ENCODE measurements around the gene WASF2. TPM values are rescaled to one million over a fixed set of nuclear protein-coding genes. Genes with fewer than 3 reads are reported as not detected.
A peak's percentile ranks its signal among the peaks of the same experiment; 100 is the strongest.
"Not testable (repeated sequence)": the region's sequence is repeated elsewhere in the genome, so short reads cannot be mapped to it uniquely, and the experiment has no call there.

WASF2 gene
- total RNA-seq, 1 donor from 2014 or later, result 6.1 TPM

- no peak for DNase-seq
Measured at GRCh38 chr1:27496604-27497155, 6.7 kb upstream of the WASF2 start.

- DNase-seq, result no peak
Measured at GRCh38 chr1:27492796-27493195, 2.8 kb upstream of the WASF2 start.

DNA sequence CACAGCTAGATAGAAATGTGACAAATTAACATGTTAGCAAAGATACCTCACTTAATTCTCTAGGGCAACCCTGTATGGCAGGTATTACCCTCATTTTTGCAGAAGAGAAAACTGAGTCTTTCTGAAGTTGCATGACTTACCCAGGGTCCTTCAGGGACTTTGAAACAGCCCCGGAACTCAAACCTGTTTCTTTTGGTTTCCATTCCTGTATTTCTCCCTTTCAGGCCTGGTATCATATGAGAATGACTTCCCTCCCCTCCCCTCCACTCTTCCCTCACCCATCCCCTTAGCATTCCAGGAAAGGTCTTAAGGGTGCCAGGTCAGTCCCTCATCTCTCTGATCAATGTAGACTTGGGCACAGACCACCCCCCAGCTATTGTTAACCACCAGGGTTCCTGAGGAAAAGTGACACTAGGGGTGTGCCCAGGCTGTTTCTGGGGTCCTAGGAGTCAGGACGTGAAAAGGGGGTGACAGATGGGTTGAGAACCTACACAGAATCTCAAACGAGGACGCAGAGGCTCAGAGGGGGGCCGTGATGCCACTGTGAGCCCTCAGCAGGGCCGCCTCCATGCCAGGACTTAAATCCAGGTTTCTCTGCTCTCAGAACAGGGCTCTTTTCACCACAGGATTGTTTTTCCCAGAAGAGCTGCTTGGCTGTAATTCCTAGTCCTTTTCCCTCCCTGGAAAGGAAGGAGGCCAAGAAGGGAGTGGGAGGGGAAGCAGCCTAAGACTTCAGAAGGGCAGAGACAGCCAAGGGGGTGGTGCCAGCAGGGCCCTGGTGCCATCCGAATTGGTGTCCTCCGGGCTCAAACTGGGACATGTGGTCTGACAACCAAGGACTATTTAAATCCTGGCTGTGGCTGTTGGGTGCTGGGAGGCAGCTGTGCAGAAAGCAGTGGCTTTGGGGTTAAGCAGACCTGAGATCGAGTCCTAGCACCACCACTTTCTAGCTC, 2.1 kb upstream of the WASF2 start:
- peak; percentile 51 for DNase-seq

- no peak for DNase-seq
Measured at GRCh38 chr1:27489501-27489972, 430 bp downstream of the WASF2 start.

DNA sequence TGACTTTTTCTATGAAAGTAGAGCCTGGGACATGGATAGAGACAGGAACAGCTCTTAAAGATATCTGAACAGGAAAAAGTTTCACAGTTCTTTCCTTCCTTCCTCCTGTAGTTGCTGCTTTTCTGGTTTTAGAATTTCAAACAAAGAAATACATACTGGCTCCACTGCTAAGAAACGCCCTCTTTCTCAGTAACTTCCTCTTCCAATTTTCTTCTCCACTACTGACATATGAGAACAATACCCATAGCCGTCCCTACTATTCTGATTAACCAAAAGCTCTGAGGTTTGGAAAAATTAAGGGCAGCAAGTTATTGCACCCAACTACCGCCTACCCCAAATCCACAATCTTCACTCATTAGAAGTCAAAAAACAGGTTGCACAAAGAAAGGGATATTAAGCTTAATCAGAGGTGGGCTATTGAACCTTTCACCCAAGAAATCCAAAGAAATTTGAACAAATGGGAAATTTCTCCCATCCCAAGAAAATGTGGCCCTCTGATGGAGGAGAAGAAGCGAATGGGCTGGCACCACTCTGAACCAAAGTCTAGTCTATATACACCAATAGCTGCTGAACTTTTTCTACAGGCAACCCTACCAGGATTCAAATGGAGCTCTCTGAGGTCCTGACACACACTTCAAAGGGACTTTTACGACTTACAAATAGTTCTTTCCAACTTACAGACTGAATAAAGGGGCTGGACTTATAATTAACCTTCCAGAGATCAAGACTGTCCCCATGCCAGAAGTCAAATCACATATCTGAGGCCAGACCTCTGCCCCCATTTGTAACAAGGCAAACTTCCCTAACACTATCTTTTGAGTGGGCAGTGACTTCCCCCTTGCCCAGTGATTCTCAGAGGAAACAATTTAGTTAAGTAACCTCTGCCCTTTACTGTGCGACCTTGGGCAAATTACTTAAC, 1.7 kb downstream of the WASF2 start:
- no peak for DNase-seq

- DNase-seq, result no peak
Measured at GRCh38 chr1:27485363-27485762, 4.6 kb downstream of the WASF2 start.

- DNase-seq, result no peak
Measured at GRCh38 chr1:27483659-27484058, 6.3 kb downstream of the WASF2 start.

DNA sequence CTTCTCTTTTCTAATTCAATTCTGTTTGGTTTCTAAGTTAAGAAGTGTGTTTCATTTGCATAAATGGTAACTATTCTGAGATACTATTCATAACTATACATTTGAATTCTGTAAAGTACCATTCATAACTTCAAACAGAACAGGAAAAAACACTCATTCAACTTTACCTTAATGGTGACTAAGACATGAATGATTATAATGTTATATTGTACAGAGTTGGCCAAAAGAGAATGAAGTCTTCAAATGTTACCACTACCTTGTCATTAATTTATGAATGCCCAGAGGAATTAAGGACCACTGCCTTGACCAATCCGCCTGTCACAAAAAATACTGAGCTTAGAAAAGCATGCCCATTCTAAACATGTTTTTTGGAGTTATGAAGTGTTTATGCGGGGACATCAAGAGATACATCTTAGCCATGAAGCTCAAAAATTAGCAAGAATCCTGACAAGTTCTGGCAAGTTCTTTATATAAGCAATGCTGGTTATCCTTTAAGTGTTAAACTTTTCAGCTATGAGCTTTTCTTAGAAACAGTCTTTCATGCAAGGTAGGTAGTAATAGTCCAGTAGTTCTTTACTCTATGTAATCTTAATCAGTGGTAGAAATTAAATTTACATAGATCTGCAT, 7.9 kb downstream of the WASF2 start:
- no peak for DNase-seq

DNA sequence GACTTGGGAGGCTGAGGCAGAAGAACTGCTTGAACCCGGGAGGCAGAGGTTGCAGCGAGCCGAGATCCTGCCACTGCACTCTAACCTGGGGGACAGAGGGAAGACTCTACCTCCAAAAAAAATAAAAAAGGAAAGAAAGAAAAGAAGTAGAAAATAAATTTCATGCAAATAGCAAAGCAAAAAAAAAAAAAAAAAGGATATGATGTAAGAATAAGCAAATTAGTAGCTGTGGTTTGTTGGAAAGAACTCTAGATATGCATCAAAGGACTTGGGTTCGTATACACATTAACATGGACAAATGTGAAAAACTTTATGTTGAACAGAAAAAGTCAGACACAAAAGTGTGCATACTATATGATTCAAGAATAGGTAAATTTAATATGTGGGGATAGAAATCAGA, 11.9 kb downstream of the WASF2 start:
- DNase-seq, result no peak

DNA sequence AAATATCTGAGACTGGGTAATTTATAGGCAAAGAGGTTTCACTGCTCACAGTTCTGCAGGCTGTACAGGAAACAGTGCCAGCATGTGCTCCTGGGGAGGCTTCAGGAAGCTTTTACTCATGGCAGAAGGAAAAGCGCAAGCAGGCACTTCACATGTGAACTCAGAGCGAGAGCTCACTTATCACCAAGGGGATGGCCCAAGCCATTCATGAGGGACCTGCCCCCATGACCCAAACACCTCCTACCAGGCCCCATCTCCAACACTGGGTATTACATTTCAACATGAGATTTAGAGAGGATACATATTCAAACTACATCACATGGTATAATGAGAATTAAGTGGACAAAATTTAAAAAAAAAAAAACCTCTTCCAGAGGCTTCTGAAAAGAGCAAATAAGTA, 13.7 kb downstream of the WASF2 start:
- no peak for DNase-seq

- no peak for DNase-seq
Measured at GRCh38 chr1:27475720-27476119, 14.2 kb downstream of the WASF2 start.

GRCh38 chr1:27473755-27474154, 16.2 kb downstream of the WASF2 start:
- DNase-seq, result no peak

- not testable (repeated sequence) for DNase-seq
Measured at GRCh38 chr1:27472098-27472497, 17.9 kb downstream of the WASF2 start.

DNA sequence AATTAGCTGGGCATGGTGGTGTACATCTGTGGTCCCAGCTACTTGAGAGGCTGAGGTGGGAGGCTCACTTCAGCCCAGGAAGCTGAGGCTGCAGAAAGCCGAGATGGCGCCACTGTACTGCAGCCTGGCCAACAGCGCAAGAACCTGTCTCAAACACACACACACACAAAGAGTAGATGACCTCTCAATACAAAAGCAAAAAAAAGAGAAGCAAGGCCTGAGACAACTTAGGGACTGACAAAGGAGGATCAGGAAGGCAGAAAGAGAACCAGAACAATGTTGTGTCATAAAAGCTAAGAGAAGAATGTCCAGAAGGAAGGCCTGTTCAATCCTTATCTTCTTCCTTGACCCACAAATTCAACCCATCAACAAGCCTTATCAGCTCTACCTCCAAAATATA, 18.5 kb downstream of the WASF2 start:
- no peak for DNase-seq

DNA sequence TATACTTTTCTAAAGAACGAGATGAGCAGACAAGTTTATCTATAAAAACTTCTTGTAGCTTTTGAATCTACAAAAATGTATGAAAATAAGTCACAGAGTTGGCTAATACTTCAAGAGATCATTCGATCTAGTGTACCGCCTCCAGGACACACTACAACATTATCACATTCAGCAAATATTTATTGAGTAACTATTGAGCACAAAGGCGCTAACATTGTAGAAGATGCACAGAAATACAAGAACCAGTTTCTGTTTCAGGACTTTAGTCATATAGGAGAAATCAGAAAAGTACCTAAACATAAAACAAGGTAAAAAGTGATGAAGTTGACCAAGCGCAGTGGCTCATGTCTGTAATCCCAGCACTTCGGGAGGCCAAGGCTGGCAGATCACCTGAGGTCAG, 20.6 kb downstream of the WASF2 start:
- no peak for DNase-seq

DNA sequence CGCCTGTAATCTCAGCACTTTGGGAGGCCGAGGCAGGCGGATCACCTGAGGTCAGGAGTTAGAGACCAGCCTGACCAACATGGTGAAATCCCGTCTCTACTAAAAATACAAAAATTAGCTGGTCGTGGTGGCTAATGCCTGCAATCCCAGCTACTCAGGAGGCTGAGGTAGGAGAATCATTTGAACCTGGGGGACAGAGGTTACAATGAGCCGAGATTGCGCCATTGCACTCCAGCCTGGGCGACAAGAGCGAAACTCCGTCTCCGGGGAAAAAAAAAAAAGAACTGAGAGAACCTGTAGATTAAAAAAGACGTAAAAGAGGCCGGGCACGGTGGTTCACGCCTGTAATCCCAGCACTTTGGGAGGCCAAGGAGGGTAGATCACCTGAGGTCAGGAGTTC, 21.6 kb downstream of the WASF2 start:
- DNase-seq, result not testable (repeated sequence)

GRCh38 chr1:27464926-27465647, 24.9 kb downstream of the WASF2 start:
- no peak for DNase-seq

DNA sequence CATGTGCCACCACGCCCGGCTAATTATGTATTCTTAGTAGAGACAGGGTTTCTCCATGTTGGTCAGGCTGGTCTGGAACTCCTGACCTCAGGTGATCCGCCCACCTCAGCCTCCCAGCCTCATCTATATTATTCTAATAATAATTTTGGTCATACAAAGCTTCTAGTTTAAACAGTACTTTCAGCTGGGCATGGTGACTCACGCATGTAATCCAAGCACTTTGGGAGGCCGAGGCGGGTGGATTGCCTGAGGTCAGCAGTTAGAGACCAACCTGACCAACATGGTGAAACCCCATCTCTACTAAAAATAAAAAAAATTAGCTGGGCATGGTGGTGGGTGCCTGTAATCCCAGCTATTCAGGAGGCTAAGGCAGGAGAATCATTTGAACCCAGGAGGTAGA, 26.1 kb downstream of the WASF2 start:
- not testable (repeated sequence) for DNase-seq

GRCh38 chr1:27458521-27458920, 31.4 kb downstream of the WASF2 start:
- DNase-seq, result not testable (repeated sequence)

DNA sequence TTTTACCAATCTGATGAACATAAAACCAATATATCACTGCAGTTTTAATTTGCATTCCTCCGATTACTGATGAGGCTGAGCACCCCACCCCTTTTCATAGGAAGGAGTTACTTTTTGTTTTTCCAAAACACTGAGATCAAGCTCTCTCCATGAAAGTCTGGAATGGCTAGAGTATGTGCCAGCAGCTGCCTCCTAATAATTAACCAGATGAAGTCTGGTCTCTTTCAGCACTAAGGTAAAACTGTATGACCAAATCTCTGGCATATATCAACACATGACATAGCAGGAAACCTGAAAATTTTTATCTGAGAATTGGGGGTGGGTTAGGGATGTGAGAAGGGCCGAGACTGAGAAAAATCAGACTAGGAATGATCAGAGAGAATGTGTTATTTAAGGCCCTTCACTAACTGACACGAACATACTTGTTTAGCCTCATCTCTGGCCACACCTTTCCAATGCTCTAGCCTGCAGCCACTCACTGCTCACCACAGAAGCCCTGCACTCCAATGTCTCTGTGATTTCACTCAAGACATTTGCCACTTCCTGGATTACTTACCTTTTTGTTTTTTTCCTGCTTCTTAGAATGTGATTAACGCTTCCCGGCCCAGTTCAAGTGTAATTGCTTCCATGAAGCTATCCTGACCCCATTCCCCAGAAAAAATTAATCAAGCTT, 34.7 kb downstream of the WASF2 start:
- DNase-seq, result no peak

- no peak for DNase-seq
Measured at GRCh38 chr1:27454610-27455009, 35.4 kb downstream of the WASF2 start.
